Activated T-cell treated with anti-CD3 and anti-CD28 coated beads for 48 hours (primary cell): ENCODE measurements around the gene TTC1.
"Not testable (repeated sequence)": the region's sequence is repeated elsewhere in the genome, so short reads cannot be mapped to it uniquely, and the experiment has no call there.

Source experiments
- DNase-seq: peaks from one replicate; pipeline ENCODE4 v3.0.0-alpha.2; 2020; ENCODE audit warnings: low read depth

Gene TTC1

DNA sequence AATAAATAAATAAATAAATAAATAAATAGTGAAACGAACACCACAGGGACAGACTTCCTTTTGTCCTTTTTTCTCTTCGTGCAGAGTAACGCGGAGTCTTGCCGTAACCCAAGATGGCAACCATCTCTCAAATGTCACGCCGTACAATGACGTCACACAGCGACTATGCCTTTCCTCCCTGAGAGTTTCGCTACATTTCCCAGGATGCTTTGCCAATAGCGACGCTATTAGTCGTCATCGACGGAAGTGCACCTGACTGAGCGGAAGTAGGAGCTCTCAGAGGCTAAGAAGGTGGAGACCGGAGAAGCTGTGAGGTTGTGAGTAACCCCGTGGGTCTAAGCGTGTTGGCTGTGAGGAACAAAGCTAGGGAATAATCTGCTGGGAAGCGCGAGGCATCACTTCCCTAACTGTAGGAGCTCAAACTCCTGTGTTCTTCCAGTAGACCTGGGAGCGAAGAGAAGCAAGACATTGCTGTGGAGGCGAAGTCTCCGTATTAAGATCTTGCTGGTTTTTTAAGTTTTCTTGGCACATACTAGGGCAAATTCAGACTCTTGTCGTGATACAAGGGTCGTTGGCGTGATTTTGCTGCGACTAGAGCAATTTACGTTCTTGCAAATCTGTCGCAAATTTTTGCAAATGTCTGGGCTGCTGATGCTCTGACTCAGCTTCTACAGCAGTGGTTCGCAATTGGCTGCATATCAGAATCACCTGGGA, at the start of gene TTC1:
TSS of gene TTC1 (plus strand) at position 263 of the 714 bp plus-strand sequence. CDS start 1,390 bp downstream, outside the sequence.
- DNase-seq: peak; percentile 82

GRCh38 chr5:159961176-159962160, 47.5 kb upstream of the TTC1 start:
- no peak for DNase-seq

DNA sequence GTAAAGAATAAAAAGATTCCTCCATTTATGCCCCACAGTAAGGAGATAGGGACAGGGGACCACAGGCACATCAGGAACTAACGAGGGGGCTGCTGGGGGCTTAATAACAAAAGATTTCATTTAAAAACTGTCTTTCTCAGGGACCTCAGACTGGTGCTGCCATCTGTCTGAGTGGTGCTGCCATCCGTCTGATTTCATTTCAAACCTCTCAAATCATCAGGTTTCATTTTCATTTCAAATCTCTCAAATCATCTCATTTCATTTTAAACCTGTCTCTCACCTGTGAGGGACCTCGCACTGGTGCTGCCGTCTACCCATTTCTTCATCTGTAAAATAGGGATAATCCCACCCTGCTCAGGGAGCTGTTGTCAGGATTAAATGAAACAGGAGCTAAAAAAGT, 46.7 kb upstream of the TTC1 start:
- no peak for DNase-seq

- no peak for DNase-seq
Measured at GRCh38 chr5:159963935-159964334, 45.0 kb upstream of the TTC1 start.

- DNase-seq: peak; percentile 29
Measured at GRCh38 chr5:159965031-159965837, 43.7 kb upstream of the TTC1 start.

DNA sequence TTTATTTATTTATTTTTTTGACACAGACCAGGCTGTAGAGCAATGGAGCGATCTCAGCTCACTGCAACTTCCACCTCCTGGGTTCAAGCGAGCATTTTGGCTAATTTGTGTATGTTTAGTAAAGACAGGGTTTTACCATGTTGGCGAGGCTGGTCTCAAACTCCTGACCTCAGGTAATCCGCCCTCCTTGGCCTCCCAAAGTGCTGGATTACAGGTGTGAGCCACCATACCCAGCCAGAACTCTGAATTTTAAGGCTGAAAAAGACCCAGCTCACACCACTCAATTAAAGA, 43.2 kb upstream of the TTC1 start:
- DNase-seq: not testable (repeated sequence)

- DNase-seq: no peak
Measured at GRCh38 chr5:159969966-159970365, 39.0 kb upstream of the TTC1 start.

- DNase-seq: no peak
Measured at GRCh38 chr5:159971038-159971437, 37.9 kb upstream of the TTC1 start.

DNA sequence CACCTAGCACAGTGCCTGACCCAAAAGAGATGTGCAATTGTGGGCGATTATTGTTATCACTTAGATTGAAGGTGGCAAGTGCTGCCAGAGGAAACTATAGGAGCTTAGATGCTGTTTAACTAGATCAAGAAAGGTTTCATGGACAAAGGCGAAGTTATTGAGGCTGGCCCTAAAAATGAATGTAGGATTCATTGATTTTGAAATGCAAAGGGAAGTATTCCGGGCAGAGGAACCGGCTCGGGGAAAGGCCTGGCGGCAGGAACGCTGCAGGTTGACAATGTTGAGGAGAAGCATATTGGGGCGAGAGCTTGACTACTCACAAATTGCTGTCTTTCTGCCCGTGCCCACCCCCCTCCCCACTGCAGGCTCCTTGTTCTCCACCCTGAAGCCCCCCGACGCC, 37.4 kb upstream of the TTC1 start:
- DNase-seq: no peak

- no peak for DNase-seq
Measured at GRCh38 chr5:159971931-159972461, 36.9 kb upstream of the TTC1 start.

DNA sequence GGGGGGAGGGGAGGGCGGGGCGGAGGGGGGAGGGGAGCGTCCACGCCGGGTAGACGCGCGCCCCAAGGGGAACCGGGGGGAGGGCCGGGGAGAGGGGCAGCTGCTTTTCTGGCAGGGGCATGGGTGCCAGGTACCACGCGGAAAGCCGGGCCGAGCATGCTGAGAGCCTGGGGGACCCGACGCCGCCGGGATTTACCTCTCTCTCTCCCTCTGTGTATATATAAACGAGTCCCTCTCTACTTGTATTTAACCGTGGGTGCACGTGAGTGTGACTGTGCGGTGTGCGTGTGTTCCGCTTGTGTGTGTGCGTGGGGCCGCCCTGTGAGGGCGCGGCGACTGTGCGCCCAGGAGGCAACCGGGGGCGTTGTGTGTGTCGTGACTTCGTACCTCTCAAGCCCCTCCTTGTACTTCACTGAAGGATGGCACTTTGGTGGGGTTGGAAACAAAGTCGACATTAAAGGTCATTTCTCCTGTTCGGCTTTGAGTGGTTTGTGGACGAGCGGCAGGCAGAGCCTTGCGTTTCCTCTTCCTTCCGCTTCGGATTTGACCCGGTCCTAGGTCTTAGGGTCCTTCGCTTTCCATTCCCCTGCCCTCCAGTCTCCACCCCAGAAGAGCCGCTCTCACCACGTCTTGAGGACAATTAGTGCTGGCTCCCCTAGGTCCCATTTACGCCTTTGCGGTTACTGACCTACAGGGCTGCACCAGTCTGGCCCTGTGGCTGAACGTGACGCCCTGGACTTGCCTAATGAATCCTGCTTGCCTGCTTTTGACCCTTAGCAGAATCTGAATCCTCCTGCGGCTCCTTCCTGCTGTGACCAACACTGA, 36.2 kb upstream of the TTC1 start:
- no peak for DNase-seq

GRCh38 chr5:159975462-159976019, 33.4 kb upstream of the TTC1 start:
- no peak for DNase-seq

GRCh38 chr5:159976921-159977320, 32.0 kb upstream of the TTC1 start:
- no peak for DNase-seq

GRCh38 chr5:159978358-159978757, 30.6 kb upstream of the TTC1 start:
- DNase-seq: no peak

- no peak for DNase-seq
Measured at GRCh38 chr5:159982421-159983173, 26.3 kb upstream of the TTC1 start.

GRCh38 chr5:159987031-159987674, 21.8 kb upstream of the TTC1 start:
- DNase-seq: peak; percentile 63

GRCh38 chr5:159990506-159990905, 18.4 kb upstream of the TTC1 start:
- no peak for DNase-seq

DNA sequence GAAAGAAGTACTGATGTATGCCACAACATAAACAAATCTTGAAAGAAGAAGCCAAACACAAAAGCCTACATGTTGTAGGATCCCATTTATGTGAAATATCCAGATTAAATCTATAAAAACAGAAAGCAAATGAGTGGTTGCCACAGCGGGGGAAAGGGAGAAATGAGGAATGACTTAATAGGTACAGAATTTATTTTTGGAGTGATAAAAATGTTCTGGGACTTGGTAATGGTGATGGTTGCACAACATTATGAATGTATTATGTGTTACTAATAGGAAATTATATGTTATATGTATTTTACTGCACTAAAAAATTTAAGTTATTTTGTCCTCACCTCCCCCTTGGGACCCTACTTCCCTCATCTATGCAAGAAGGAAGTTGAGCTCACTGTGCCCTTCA, 16.4 kb upstream of the TTC1 start:
- no peak for DNase-seq

DNA sequence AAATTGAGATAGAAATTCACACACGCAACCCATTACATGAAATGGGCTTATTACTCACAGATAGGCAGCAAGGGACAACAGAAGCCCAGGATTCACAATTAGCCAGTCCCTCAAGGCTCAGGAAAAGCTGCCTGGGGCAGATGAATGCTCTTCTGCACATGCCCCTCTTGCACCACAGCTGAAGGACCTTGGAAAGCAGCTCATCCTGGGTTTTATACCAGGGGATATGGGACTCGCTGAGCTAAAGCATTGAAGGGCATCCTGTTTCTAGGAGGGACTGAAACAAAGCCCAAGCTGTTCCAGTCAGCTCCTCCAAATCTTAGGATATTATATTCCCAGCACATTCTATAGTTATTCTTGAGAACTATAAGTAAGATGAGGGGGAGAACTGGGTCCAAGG, 15.7 kb upstream of the TTC1 start:
- DNase-seq: no peak

GRCh38 chr5:159995907-159996306, 13.0 kb upstream of the TTC1 start:
- DNase-seq: no peak
